Mesenchymal stem cell (in vitro differentiated cells and primary cell): ENCODE measurements around the gene QSOX2.

Experiments
- DNase-seq: peaks from one replicate; pipeline ENCODE4 v3.0.0-alpha.2; 2013
- H2AFZ ChIP-seq: one replicate; pipeline ENCODE4 v1.6.1; 2013; ENCODE audit warnings: low read depth, mild to moderate bottlenecking, control low read depth, inconsistent platforms, low read length, moderate library complexity
- H2AK5ac ChIP-seq: 2 replicates; pipeline ENCODE4 v1.6.1; 2013; ENCODE audit warnings: low read length, moderate library complexity, mild to moderate bottlenecking, inconsistent platforms; ENCODE audit not compliant: severe bottlenecking
- H2BK120ac ChIP-seq: one replicate; pipeline ENCODE4 v1.6.1; 2013; ENCODE audit warnings: low read depth, mild to moderate bottlenecking, inconsistent platforms, low read length, moderate library complexity
- H2BK12ac ChIP-seq, 2 experiments: one replicate each; pipeline ENCODE4 v1.6.1; 2013; ENCODE audit warnings: inconsistent platforms in 2 of 2, low read length in 2 of 2, mild to moderate bottlenecking in 2 of 2, moderate library complexity in 2 of 2, control low read depth in 1 of 2
- H2BK15ac ChIP-seq: one replicate; pipeline ENCODE4 v1.6.1; 2013; ENCODE audit warnings: mild to moderate bottlenecking, low read depth, inconsistent platforms; ENCODE audit not compliant: poor library complexity, severe bottlenecking
- H2BK5ac ChIP-seq: 2 replicates; pipeline ENCODE4 v1.6.1; 2013; ENCODE audit warnings: low read depth, mild to moderate bottlenecking, low read length, control low read depth, inconsistent platforms; ENCODE audit not compliant: poor library complexity, severe bottlenecking
- H3K14ac ChIP-seq, 2 experiments: one replicate each; pipeline ENCODE4 v1.6.1; 2013; ENCODE audit warnings: inconsistent platforms in 2 of 2, low read length in 2 of 2, control low read depth in 1 of 2, mild to moderate bottlenecking in 1 of 2, moderate library complexity in 1 of 2
- H3K18ac ChIP-seq, 2 experiments: one replicate each; pipeline ENCODE4 v1.6.1; 2013; ENCODE audit warnings: inconsistent platforms in 2 of 2, low read length in 2 of 2, control low read depth in 1 of 2, low read depth in 1 of 2, mild to moderate bottlenecking in 1 of 2
- H3K23ac ChIP-seq, 2 experiments: one replicate each; pipeline ENCODE4 v1.6.1; 2013; ENCODE audit warnings: inconsistent platforms in 2 of 2, low read length in 2 of 2, mild to moderate bottlenecking in 2 of 2, moderate library complexity in 2 of 2, control low read depth in 1 of 2
- H3K27ac ChIP-seq: 2 replicates; pipeline ENCODE4 v1.5.1; 2013; ENCODE audit warnings: mild to moderate bottlenecking, moderate library complexity, low read length, control low read depth, inconsistent platforms; ENCODE audit not compliant: poor library complexity, severe bottlenecking
- H3K27me3 ChIP-seq, 2 experiments: 2 replicates each; pipeline versions ENCODE4 v1.6.1 to v1.7.0; 2013; ENCODE audit warnings: low read length in 2 of 2, mild to moderate bottlenecking in 2 of 2, moderate library complexity in 2 of 2, control low read depth in 1 of 2, inconsistent platforms in 1 of 2; ENCODE audit not compliant: control insufficient read depth in 1 of 2, insufficient read depth in 1 of 2
- H3K36me3 ChIP-seq, 2 experiments: 2 replicates each; pipeline versions ENCODE4 v1.6.1 to v1.7.0; 2013; ENCODE audit warnings: low read length in 2 of 2, control low read depth in 1 of 2, inconsistent platforms in 1 of 2, low read depth in 1 of 2, mild to moderate bottlenecking in 1 of 2; ENCODE audit not compliant: insufficient read depth in 2 of 2, control insufficient read depth in 1 of 2
- H3K4ac ChIP-seq, 2 experiments: one replicate each; pipeline ENCODE4 v1.6.1; 2013; ENCODE audit warnings: inconsistent platforms in 2 of 2, low read length in 2 of 2, mild to moderate bottlenecking in 2 of 2, moderate library complexity in 2 of 2, control low read depth in 1 of 2, low read depth in 1 of 2
- H3K4me1 ChIP-seq: 2 replicates; pipeline ENCODE4 v1.6.1; 2013; ENCODE audit warnings: low read depth, low read length, control low read depth; ENCODE audit not compliant: control insufficient read depth, insufficient read depth
- H3K4me2 ChIP-seq: 2 replicates; pipeline ENCODE4 v1.6.1; 2013; ENCODE audit warnings: low read length, mild to moderate bottlenecking, inconsistent platforms; ENCODE audit not compliant: poor library complexity, severe bottlenecking
- H3K4me3 ChIP-seq, 2 experiments: 2 replicates each; pipeline versions ENCODE4 v1.5.1 to v1.7.0; 2013; ENCODE audit warnings: low read length in 2 of 2, mild to moderate bottlenecking in 2 of 2, control low read depth in 1 of 2, low read depth in 1 of 2; ENCODE audit not compliant: insufficient read depth in 1 of 2
- H3K79me1 ChIP-seq: replicated peaks from 2 replicates; pipeline ENCODE4 v1.6.1; 2013; ENCODE audit warnings: mild to moderate bottlenecking, control low read depth, low read length, inconsistent platforms; ENCODE audit not compliant: poor library complexity, severe bottlenecking
- H3K9ac ChIP-seq: 2 replicates; pipeline ENCODE4 v1.7.0; 2013; ENCODE audit warnings: mild to moderate bottlenecking, low read length, moderate library complexity
- H3K9me3 ChIP-seq: 2 replicates; pipeline ENCODE4 v1.7.0; 2013; ENCODE audit warnings: mild to moderate bottlenecking, low read length; ENCODE audit not compliant: control insufficient read depth
- H4K8ac ChIP-seq: one replicate; pipeline ENCODE4 v1.6.1; 2013; ENCODE audit warnings: inconsistent platforms, mild to moderate bottlenecking, low read length, moderate library complexity
- H4K91ac ChIP-seq: one replicate; pipeline ENCODE4 v1.6.1; 2013; ENCODE audit warnings: mild to moderate bottlenecking, low read length, inconsistent platforms
- WGBS: methylation state at CpG from one replicate; pipeline ENCODE4 v1.1.7; 2013; ENCODE audit warnings: mixed read lengths; 5-methylcytosine and 5-hydroxymethylcytosine counted together

Gene QSOX2

DNA sequence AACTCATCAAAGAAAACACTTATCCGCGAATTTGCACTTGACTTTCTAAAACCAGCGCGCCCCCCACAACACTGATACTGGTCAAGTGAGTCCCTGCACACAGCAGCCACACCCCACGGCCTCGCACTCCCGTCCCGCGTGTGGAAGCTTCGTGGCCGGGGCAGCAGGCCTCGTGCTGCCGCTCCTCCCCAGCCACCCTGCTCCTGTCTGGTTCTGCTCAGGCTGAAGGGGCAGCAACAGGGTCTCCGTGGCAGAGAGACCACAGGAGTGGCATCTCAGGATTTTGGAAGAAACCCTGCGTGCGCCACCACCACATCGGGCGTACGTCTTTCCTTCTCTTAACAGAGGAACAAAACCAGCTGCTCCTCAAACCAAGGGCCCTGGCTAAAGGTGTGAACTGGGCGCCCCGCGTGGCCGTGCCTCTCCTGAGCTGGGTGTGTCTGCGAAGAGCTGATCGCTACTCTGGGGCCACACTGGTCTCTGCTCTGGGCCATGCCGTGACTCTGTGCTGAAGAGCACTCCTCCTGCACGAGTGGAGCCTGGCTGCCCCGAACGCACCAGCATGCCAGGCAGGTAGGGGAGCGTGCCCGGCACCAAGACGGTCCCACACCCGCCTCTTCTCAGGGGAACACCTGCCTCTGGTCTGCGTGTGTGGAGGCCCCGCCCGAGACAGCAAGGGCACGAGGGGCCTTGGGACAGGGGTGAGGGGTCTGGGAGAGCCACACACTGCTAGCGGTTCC, 23.3 kb downstream of the QSOX2 start:
- H3K4me1 ChIP-seq, result peaks cover 10% of the 10 kb centered on the region
- no peak overlapping the region for H2BK15ac ChIP-seq
- H3K14ac ChIP-seq, result peak overlapping the region in 1 of 2 experiments; percentile 4
- H3K23ac ChIP-seq, result no peak overlapping the region
- H2BK12ac ChIP-seq, result no peak overlapping the region
- no peak overlapping the region for H2AFZ ChIP-seq
- no peak overlapping the region for H3K18ac ChIP-seq
- peaks cover 62% of the 10 kb centered on the region for H3K79me1 ChIP-seq
- H3K9ac ChIP-seq, result no peak overlapping the region
- no peak overlapping the region for H4K91ac ChIP-seq
- WGBS, result 97% methylated on average over 37 of the region's 38 CpGs
- H3K36me3 ChIP-seq, result peaks cover 13 to 53% of the 10 kb centered on the region in 2 experiments
- H2BK5ac ChIP-seq, result no peak overlapping the region
- no peak overlapping the region for H3K4ac ChIP-seq
- H2AK5ac ChIP-seq, result no peak overlapping the region
- H3K4me3 ChIP-seq, result no peak overlapping the region
- no peaks in the 10 kb centered on the region for H3K27me3 ChIP-seq
- no peak for DNase-seq
- H3K9me3 ChIP-seq, result no peaks in the 10 kb centered on the region
- no peak overlapping the region for H3K27ac ChIP-seq
- H3K4me2 ChIP-seq, result no peak overlapping the region
- no peak overlapping the region for H2BK120ac ChIP-seq
- no peak overlapping the region for H4K8ac ChIP-seq

DNA sequence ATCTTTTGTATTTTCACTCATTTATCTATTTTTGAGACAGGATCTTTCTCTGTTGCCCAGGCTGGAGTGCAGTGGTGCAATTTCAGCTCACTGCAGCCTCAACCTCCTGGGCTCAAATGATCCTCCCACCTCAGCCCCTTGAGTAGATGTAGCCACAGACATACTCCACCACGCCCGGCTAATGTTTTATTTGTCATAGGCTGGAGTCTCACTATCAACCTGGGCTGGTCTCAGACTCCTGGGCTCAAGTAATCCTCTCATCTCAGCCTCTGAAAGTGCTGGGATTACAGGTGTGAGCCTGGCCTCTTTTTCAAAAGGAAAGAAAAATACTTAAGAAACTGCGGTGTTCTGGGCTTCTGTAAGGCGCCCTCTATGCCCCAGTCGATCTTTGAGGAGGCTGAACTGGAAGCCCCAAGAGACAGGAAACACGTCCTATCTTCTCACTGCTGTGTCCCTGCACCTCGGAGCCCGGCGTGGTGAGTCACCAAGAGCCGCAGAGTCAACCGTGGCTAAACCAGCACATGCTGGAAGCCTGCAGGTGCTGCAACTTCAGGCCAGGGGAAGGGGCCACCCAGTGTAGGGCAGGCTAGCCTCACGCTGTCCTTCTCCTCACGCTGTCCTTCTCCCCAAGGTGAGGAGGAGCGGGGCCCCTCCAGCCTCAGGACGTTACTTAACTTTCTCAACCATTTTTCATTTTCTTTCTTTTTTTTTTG, 25.4 kb downstream of the QSOX2 start:
- H3K4me1 ChIP-seq, result peaks cover 13% of the 10 kb centered on the region
- peak overlapping the region; percentile 43 for H4K8ac ChIP-seq
- peaks cover 44% of the 10 kb centered on the region for H3K79me1 ChIP-seq
- H3K4me3 ChIP-seq, result no peak overlapping the region
- no peak overlapping the region for H3K18ac ChIP-seq
- no peaks in the 10 kb centered on the region for H3K27me3 ChIP-seq
- no peak overlapping the region for H3K4me2 ChIP-seq
- no peak overlapping the region for H2BK5ac ChIP-seq
- H3K9me3 ChIP-seq, result no peaks in the 10 kb centered on the region
- H2BK15ac ChIP-seq, result no peak overlapping the region
- no peak overlapping the region for H3K9ac ChIP-seq
- H2BK12ac ChIP-seq, result no peak overlapping the region
- peaks cover 26 to 61% of the 10 kb centered on the region in 2 experiments for H3K36me3 ChIP-seq
- no peak overlapping the region for H3K14ac ChIP-seq
- no peak overlapping the region for H2AK5ac ChIP-seq
- no peak overlapping the region for H3K27ac ChIP-seq
- peak; percentile 68 for DNase-seq
- no peak overlapping the region for H3K4ac ChIP-seq
- H2BK120ac ChIP-seq, result no peak overlapping the region
- no peak overlapping the region for H4K91ac ChIP-seq
- 42% methylated on average over 15 of the region's 15 CpGs for WGBS
- H3K23ac ChIP-seq, result no peak overlapping the region
- H2AFZ ChIP-seq, result no peak overlapping the region

DNA sequence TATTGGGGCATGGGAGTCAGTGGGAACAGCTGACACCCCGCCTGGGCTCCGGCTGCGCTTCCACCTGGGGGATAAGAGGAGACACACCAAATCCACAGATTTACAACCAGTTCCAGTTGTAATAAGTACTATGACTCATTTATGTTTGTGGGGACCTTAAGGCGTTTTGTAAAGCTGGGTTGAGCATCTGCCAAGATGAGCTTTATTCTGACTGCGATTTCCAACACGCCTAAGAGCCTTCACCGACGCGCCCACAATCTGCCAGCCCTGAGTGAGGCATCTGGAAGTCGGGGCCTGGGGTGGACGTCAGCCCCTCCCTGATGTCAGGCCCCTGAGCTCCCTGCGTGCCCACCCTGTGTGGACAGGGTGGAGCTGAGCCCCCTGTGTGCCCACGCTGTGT, 26.3 kb downstream of the QSOX2 start:
- peaks cover 35 to 68% of the 10 kb centered on the region in 2 experiments for H3K36me3 ChIP-seq
- H2BK15ac ChIP-seq, result no peak overlapping the region
- WGBS, result 92% methylated on average over 10 of the region's 13 CpGs
- H3K9ac ChIP-seq, result no peak overlapping the region
- H3K4me3 ChIP-seq, result no peak overlapping the region
- H3K14ac ChIP-seq, result no peak overlapping the region
- H4K8ac ChIP-seq, result no peak overlapping the region
- H3K23ac ChIP-seq, result no peak overlapping the region
- H3K4me2 ChIP-seq, result no peak overlapping the region
- H3K27me3 ChIP-seq, result no peaks in the 10 kb centered on the region
- H2AK5ac ChIP-seq, result no peak overlapping the region
- no peak overlapping the region for H3K4ac ChIP-seq
- no peak overlapping the region for H2BK5ac ChIP-seq
- no peak for DNase-seq
- H3K27ac ChIP-seq, result no peak overlapping the region
- no peak overlapping the region for H2AFZ ChIP-seq
- H3K18ac ChIP-seq, result no peak overlapping the region
- no peak overlapping the region for H2BK120ac ChIP-seq
- peaks cover 13% of the 10 kb centered on the region for H3K4me1 ChIP-seq
- no peaks in the 10 kb centered on the region for H3K9me3 ChIP-seq
- H3K79me1 ChIP-seq, result peaks cover 39% of the 10 kb centered on the region
- no peak overlapping the region for H4K91ac ChIP-seq
- H2BK12ac ChIP-seq, result no peak overlapping the region

- H2AFZ ChIP-seq, result no peak overlapping the region
- no peak overlapping the region for H4K8ac ChIP-seq
- no peak overlapping the region for H3K4me3 ChIP-seq
- H3K9me3 ChIP-seq, result peaks cover 4% of the 10 kb centered on the region
- peaks cover 40 to 66% of the 10 kb centered on the region in 2 experiments for H3K36me3 ChIP-seq
- H3K79me1 ChIP-seq, result peaks cover 35% of the 10 kb centered on the region
- H4K91ac ChIP-seq, result no peak overlapping the region
- H3K4me2 ChIP-seq, result no peak overlapping the region
- H2BK12ac ChIP-seq, result no peak overlapping the region
- 96% methylated on average over 15 of the region's 15 CpGs for WGBS
- no peak overlapping the region for H3K23ac ChIP-seq
- H3K9ac ChIP-seq, result no peak overlapping the region
- H2BK15ac ChIP-seq, result no peak overlapping the region
- no peak overlapping the region for H2AK5ac ChIP-seq
- H3K14ac ChIP-seq, result no peak overlapping the region
- H2BK120ac ChIP-seq, result no peak overlapping the region
- no peak overlapping the region for H3K18ac ChIP-seq
- H3K4ac ChIP-seq, result no peak overlapping the region
- no peaks in the 10 kb centered on the region for H3K27me3 ChIP-seq
- DNase-seq, result no peak
- H2BK5ac ChIP-seq, result no peak overlapping the region
- H3K4me1 ChIP-seq, result peaks cover 13% of the 10 kb centered on the region
- H3K27ac ChIP-seq, result no peak overlapping the region
Observed at GRCh38 chr9:136218673-136219072, 26.9 kb downstream of the QSOX2 start.
